H1 (cell line): Measurements from ENCODE around the gene PLEKHA3. TPM values are rescaled to one million over a fixed set of nuclear protein-coding genes. Genes with fewer than 3 reads are reported as not detected.
A peak's percentile ranks its signal among the peaks of the same experiment; 100 is the strongest.

Experiments
- CTCF ChIA-PET: fragments of 300-600 bp; sonication (Branson Sonifier 250); formaldehyde crosslinking; loops from one replicate; lab custom pipeline; 2021; ENCODE audit not compliant: partially characterized antibody; lab: Charles Lee
- POLR2A ChIA-PET: fragments of 300-600 bp; sonication (Branson Sonifier 250); formaldehyde crosslinking; loops from one replicate; lab custom pipeline; 2021; ENCODE audit warnings: inconsistent platforms; ENCODE audit not compliant: partially characterized antibody; lab: Charles Lee
- DNase-seq, 2 experiments: peaks; one replicate each; pipeline versions ENCODE4 v3.0.0 to v3.0.0-alpha.2; 2010 to 2022; ENCODE audit warnings: low spot score in 2 of 2, low read depth in 1 of 2, mixed read lengths in 1 of 2
- FAIRE-seq: peaks from 2 replicates; lab custom pipeline; 2011; peaks lifted over from hg19 to GRCh38; lab: Jason Lieb, UNC
- H2AFZ ChIP-seq: 2 replicates; pipeline ENCODE4 v1.8.1; 2012; ENCODE audit warnings: low read length, inconsistent platforms
- H2AK5ac ChIP-seq: 2 replicates; pipeline ENCODE4 v1.6.1; 2013; ENCODE audit warnings: low read depth, low read length
- H2BK120ac ChIP-seq: replicated peaks from 2 replicates; pipeline ENCODE3; 2013; ENCODE audit warnings: low read depth, low read length, inconsistent platforms
- H2BK12ac ChIP-seq: 2 replicates; pipeline ENCODE4 v1.6.1; 2013; ENCODE audit warnings: low read depth, low read length
- H2BK15ac ChIP-seq: 2 replicates; pipeline ENCODE4 v1.6.1; 2013; ENCODE audit warnings: low read length
- H2BK20ac ChIP-seq: 2 replicates; pipeline ENCODE4 v1.6.1; 2013; ENCODE audit warnings: low read length
- H2BK5ac ChIP-seq: 2 replicates; pipeline ENCODE4 v1.6.1; 2013; ENCODE audit warnings: low read depth, low read length
- H3K14ac ChIP-seq: 2 replicates; pipeline ENCODE4 v1.6.1; 2013; ENCODE audit warnings: inconsistent platforms; ENCODE audit not compliant: insufficient read length
- H3K18ac ChIP-seq: 2 replicates; pipeline ENCODE4 v1.6.1; 2013; ENCODE audit warnings: low read length; ENCODE audit errors: extremely low read depth
- H3K23ac ChIP-seq: 2 replicates; pipeline ENCODE4 v1.6.1; 2013; ENCODE audit warnings: inconsistent platforms; ENCODE audit not compliant: insufficient read length
- H3K23me2 ChIP-seq: 2 replicates; pipeline ENCODE4 v1.6.1; 2013; ENCODE audit warnings: low read depth, low read length
- H3K27ac ChIP-seq: 2 replicates; pipeline ENCODE4 v1.6.1; 2011; ENCODE audit warnings: low read depth, low read length, inconsistent platforms
- H3K27me3 ChIP-seq, 4 experiments: replicated peaks in 1 of 4; 1 replicate in 1 of 4; 2 replicates in 3 of 4; pipeline versions ENCODE4 v1.6.1 to v1.8.1; 2011 to 2013; ENCODE audit warnings: low read length in 3 of 4, mild to moderate bottlenecking in 3 of 4, inconsistent platforms in 2 of 4, mixed read lengths in 2 of 4, moderate library complexity in 1 of 4; ENCODE audit not compliant: control insufficient read depth in 3 of 4, insufficient read depth in 3 of 4; ENCODE audit errors: extremely low read depth in 1 of 4
- H3K36me3 ChIP-seq, 4 experiments: 2 replicates each; pipeline versions ENCODE4 v1.6.1 to v1.8.1; 2011 to 2013; ENCODE audit warnings: mild to moderate bottlenecking in 4 of 4, low read length in 3 of 4, moderate library complexity in 2 of 4, control low read depth in 1 of 4, inconsistent platforms in 1 of 4; ENCODE audit not compliant: insufficient read depth in 4 of 4, control insufficient read depth in 2 of 4
- H3K4ac ChIP-seq: replicated peaks from 2 replicates; pipeline ENCODE3; 2013; ENCODE audit warnings: low read length, low read depth, mixed read lengths, inconsistent platforms; ENCODE audit not compliant: insufficient read length
- H3K4me1 ChIP-seq, 4 experiments: replicated peaks in 1 of 4; 1 replicate in 1 of 4; 2 replicates in 3 of 4; pipeline versions ENCODE4 v1.6.1 to v1.8.1; 2011 to 2013; ENCODE audit warnings: low read length in 3 of 4, inconsistent platforms in 2 of 4, mixed read lengths in 1 of 4; ENCODE audit not compliant: insufficient read depth in 4 of 4, control insufficient read depth in 3 of 4
- H3K4me2 ChIP-seq, 2 experiments: 2 replicates each; pipeline versions ENCODE4 v1.6.1 to v1.8.1; 2011 to 2013; ENCODE audit warnings: low read depth in 2 of 2, low read length in 2 of 2, control low read depth in 1 of 2, inconsistent platforms in 1 of 2, mild to moderate bottlenecking in 1 of 2; ENCODE audit not compliant: insufficient read depth in 1 of 2
- H3K4me3 ChIP-seq, 4 experiments: fragments of 200-600, 300-600 bp in 1 of 4; sonication (generic), shearing (Covaris generic), sonication (Bioruptor Twin) in 1 of 4; 2 replicates each; pipeline versions ENCODE4 v1.5.1 to v1.8.1; 2011 to 2016; ENCODE audit warnings: low read length in 4 of 4, low read depth in 3 of 4, control low read depth in 2 of 4, inconsistent platforms in 2 of 4, mild to moderate bottlenecking in 2 of 4, mixed read lengths in 1 of 4, moderate library complexity in 1 of 4; ENCODE audit not compliant: insufficient read depth in 2 of 4; ENCODE audit errors: extremely low read depth in 1 of 4
- H3K56ac ChIP-seq: replicated peaks from 2 replicates; pipeline ENCODE3; 2013; ENCODE audit warnings: low read depth, mild to moderate bottlenecking, mixed read lengths, low read length, inconsistent platforms; ENCODE audit not compliant: insufficient read length
- H3K79me1 ChIP-seq: 2 replicates; pipeline ENCODE4 v1.6.1; 2013; ENCODE audit warnings: low read depth, low read length, control low read depth
- H3K79me2 ChIP-seq, 2 experiments: 2 replicates each; pipeline versions ENCODE4 v1.6.1 to v1.8.1; 2012 to 2013; ENCODE audit warnings: low read length in 2 of 2, mild to moderate bottlenecking in 2 of 2, inconsistent platforms in 1 of 2; ENCODE audit not compliant: insufficient read depth in 2 of 2, control insufficient read depth in 1 of 2
- H3K9ac ChIP-seq, 4 experiments: replicated peaks in 1 of 4; 1 replicate in 1 of 4; 2 replicates in 3 of 4; pipeline versions ENCODE4 v1.6.1 to v1.8.1; 2011 to 2013; ENCODE audit warnings: low read depth in 3 of 4, low read length in 3 of 4, control low read depth in 2 of 4, mild to moderate bottlenecking in 2 of 4, moderate library complexity in 2 of 4, inconsistent platforms in 1 of 4; ENCODE audit errors: extremely low read depth in 1 of 4
- H3K9me3 ChIP-seq, 2 experiments: 2 replicates each; pipeline versions ENCODE4 v1.6.1 to v1.8.1; 2012 to 2013; ENCODE audit warnings: mild to moderate bottlenecking in 2 of 2, moderate library complexity in 2 of 2, control low read depth in 1 of 2, inconsistent platforms in 1 of 2, low read depth in 1 of 2, low read length in 1 of 2, mixed read lengths in 1 of 2; ENCODE audit not compliant: insufficient read depth in 2 of 2
- H4K20me1 ChIP-seq, 2 experiments: replicated peaks in 1 of 2; 2 replicates each; pipeline versions ENCODE3 to v1.8.1; 2011 to 2013; ENCODE audit warnings: inconsistent platforms in 2 of 2, low read length in 2 of 2, mild to moderate bottlenecking in 1 of 2; ENCODE audit not compliant: insufficient read depth in 2 of 2, control insufficient read depth in 1 of 2
- H4K5ac ChIP-seq: 2 replicates; pipeline ENCODE4 v1.6.1; 2013; ENCODE audit warnings: low read length, low read depth, mixed read lengths, inconsistent platforms; ENCODE audit not compliant: insufficient read length
- H4K8ac ChIP-seq: 2 replicates; pipeline ENCODE4 v1.8.0; 2013; ENCODE audit warnings: mild to moderate bottlenecking, moderate library complexity, low read length, inconsistent platforms; ENCODE audit not compliant: insufficient read depth; ENCODE audit errors: extremely low read depth
- H4K91ac ChIP-seq: replicated peaks from 2 replicates; pipeline ENCODE3; 2013; ENCODE audit warnings: low read length, mixed read lengths, inconsistent platforms; ENCODE audit not compliant: insufficient read length
- CBX8 ChIP-seq: fragments of 300-800, 300-1000 bp; sonication (generic); IDR thresholded peaks from 2 replicates; pipeline ENCODE4 v1.7.1; 2016; ENCODE audit warnings: low read depth, low read length, borderline replicate concordance
- SP2 ChIP-seq: IDR thresholded peaks from 2 replicates; pipeline ENCODE4 v1.6.1; 2012; ENCODE audit warnings: mild to moderate bottlenecking, low read length, inconsistent platforms
- SUZ12 ChIP-seq: fragments of 200-600 bp; sonication (generic); IDR thresholded peaks from 2 replicates; pipeline ENCODE4 v1.6.1; 2012; ENCODE audit warnings: mild to moderate bottlenecking, inconsistent platforms, low read length, moderate library complexity, mixed read lengths
- WGBS, 2 experiments: shearing (Covaris generic) in 1 of 2; methylation state at CpG; one replicate each; pipeline versions ENCODE4 v1.1.6 to v1.1.7; 2013 to 2015; ENCODE audit warnings: low lambda C conversion rate in 2 of 2, mixed read lengths in 2 of 2, inconsistent platforms in 1 of 2, low coverage in 1 of 2, missing lambda C conversion rate in 1 of 2; ENCODE audit not compliant: insufficient replicate concordance in 2 of 2, insufficient coverage in 1 of 2, insufficient read length in 1 of 2; ENCODE audit errors: extremely low coverage in 1 of 2, missing lambda C conversion rate in 1 of 2; 5-methylcytosine and 5-hydroxymethylcytosine counted together
- polyA plus RNA-seq, 7 experiments: library from polyadenylated mRNA; depleted of rRNA in 3 of 7; stranded (reverse) in 5 of 7; unstranded in 2 of 7; fragments of >200 nt in 5 of 7; fragments of 200-250 nt in 2 of 7; gene quantifications; 1 replicate in 5 of 7; 2 replicates in 1 of 7; 4 replicates in 1 of 7; pipeline versions ENCODE4 v1.2.1 to v1.2.3, GENCODE V29; 2011 to 2013; ENCODE audit warnings: missing spikeins in 2 of 7, mixed read lengths in 2 of 7
- total RNA-seq: library from RNA; stranded (reverse); fragmentation: NEBNext Ultra II Directional; extraction: Animal tissue kit (Norgen Biotek cat#: 25700); gene quantifications from 2 replicates; pipeline ENCODE4 v1.2.1, GENCODE V29; 2021

Gene PLEKHA3
- total and polyA plus RNA-seq, 2 of the 8 experiments (the other 6 are each of a cell fraction or from before 2014, with no cell fraction given), result 1.9 to 20.1 TPM

- ChIA-PET CTCF (interaction anchor here (0.9 kb wide), 1 partner anchor 12 kb away, joined by 3 read pairs; no protein-coding TSS in a partner anchor), POLR2A (interaction anchor here (1.7 kb wide), 1 partner anchor 8 kb away, joined by 3 read pairs; no protein-coding TSS in a partner anchor)
- H2BK15ac ChIP-seq, result no peak overlapping the region
Observed at GRCh38 chr2:178457390-178457886, 22.8 kb upstream of the PLEKHA3 start.

More at GRCh38 chr2:178457390-178457886, 22.8 kb upstream of the PLEKHA3 start:
- Histone ChIP-seq H2BK12ac (no peak overlapping the region), H3K14ac (no peak overlapping the region), H2AK5ac (no peak overlapping the region), H3K27ac (no peak overlapping the region), H3K4ac (no peak overlapping the region), H3K4me1 (no peaks in the 10 kb centered on the region), H3K56ac (no peak overlapping the region), H2BK5ac (no peak overlapping the region), H3K79me1 (no peaks in the 10 kb centered on the region), H3K9ac (no peak overlapping the region), H3K4me2 (no peak overlapping the region), H3K4me3 (no peak overlapping the region), H3K79me2 (no peaks in the 10 kb centered on the region), H4K8ac (peak overlapping the region; percentile 25; the same call in 1 of the 2 replicates), H3K36me3 (no peaks in the 10 kb centered on the region), H4K20me1 (no peaks in the 10 kb centered on the region), H4K91ac (no peak overlapping the region), H3K27me3 (no peaks in the 10 kb centered on the region), H4K5ac (no peak overlapping the region), H2BK120ac (no peak overlapping the region), H2AFZ (no peak overlapping the region), H2BK20ac (no peak overlapping the region), H3K23me2 (no peaks in the 10 kb centered on the region), H3K9me3 (no peaks in the 10 kb centered on the region), H3K18ac (no peak overlapping the region), H3K23ac (no peak overlapping the region)
- no peak for FAIRE-seq
- no peak for DNase-seq
- 92% methylated on average over 11 of the region's 11 CpGs; no CpG with 5 or more reads in 1 of the 2 experiments for WGBS, 2 experiments
- TF ChIP-seq SP2 (no peak), SUZ12 (no peak), CBX8 (no peak)
- TF ChIP-seq, all 59 proteins: peak for 0
